ENCODE data around the gene SMAD5.

GRCh38 chr5:136115183-136115865 is 17.3 kb upstream of the SMAD5 start:
- TF ChIP-seq CTCF (IDR thresholded peaks at IDR 0.05) (no peak), POLR2A (IDR thresholded peaks at IDR 0.05) (no peak)
